SJSA1 (cell line): Measurements from ENCODE around the gene KCNJ6. TPM values are rescaled to one million over a fixed set of nuclear protein-coding genes. Genes with fewer than 3 reads are reported as not detected.

Experiments
- DNase-seq, 2 experiments: peaks; one replicate each; pipeline ENCODE4 v3.0.0-alpha.2; 2015 to 2020; ENCODE audit warnings: low spot score in 2 of 2, low read depth in 1 of 2
- H3K27ac ChIP-seq: fragments of 250-450 bp; sonication (Bioruptor Pico); 2 replicates; pipeline ENCODE4 v1.5.1; 2020; ENCODE audit warnings: mild to moderate bottlenecking, moderate library complexity
- H3K27me3 ChIP-seq: fragments of 250-450 bp; sonication (Bioruptor Pico); replicated peaks from 2 replicates; pipeline ENCODE4 v1.5.1; 2020; ENCODE audit warnings: mild to moderate bottlenecking, moderate library complexity
- H3K36me3 ChIP-seq: fragments of 250-450 bp; sonication (Bioruptor Pico); 2 replicates; pipeline ENCODE4 v1.5.1; 2020; ENCODE audit warnings: mild to moderate bottlenecking
- H3K4me1 ChIP-seq: fragments of 250-450 bp; sonication (Bioruptor Pico); replicated peaks from 2 replicates; pipeline ENCODE4 v1.6.1; 2021; ENCODE audit warnings: mild to moderate bottlenecking
- H3K4me3 ChIP-seq: fragments of 250-450 bp; sonication (Bioruptor Pico); 2 replicates; pipeline ENCODE4 v1.5.1; 2020; ENCODE audit warnings: mild to moderate bottlenecking
- H3K9me3 ChIP-seq: fragments of 250-450 bp; sonication (Bioruptor Pico); replicated peaks from 2 replicates; pipeline ENCODE4 v1.5.1; 2020; ENCODE audit warnings: mild to moderate bottlenecking
- total RNA-seq: library from RNA; depleted of rRNA; stranded (reverse); fragments of >200 nt; shearing (Covaris generic); gene quantifications from 2 replicates; pipeline ENCODE4 v1.2.3, GENCODE V29; 2014

KCNJ6 gene
- total RNA-seq, 1 experiment from 2014 or later: 0.24 TPM

- Histone ChIP-seq H3K9me3 (peaks cover 13% of the 10 kb centered on the region), H3K27ac (peak overlapping the region; percentile 92), H3K27me3 (no peaks in the 10 kb centered on the region), H3K4me1 (peaks cover 23% of the 10 kb centered on the region), H3K36me3 (peaks cover 6% of the 10 kb centered on the region; the same call in 1 of the 2 replicates), H3K4me3 (no peak overlapping the region)
- peak; percentile 71 to 86 for DNase-seq
Measured at GRCh38 chr21:37787456-37787855, 128.8 kb downstream of the KCNJ6 start.

- DNase-seq: no peak
- Histone ChIP-seq H3K27me3 (no peaks in the 10 kb centered on the region), H3K27ac (no peak overlapping the region), H3K4me1 (peaks cover 23% of the 10 kb centered on the region), H3K9me3 (peaks cover 13% of the 10 kb centered on the region), H3K4me3 (no peak overlapping the region), H3K36me3 (peaks cover 6% of the 10 kb centered on the region; the same call in 1 of the 2 replicates)
Measured at GRCh38 chr21:37784591-37785318, 131.5 kb downstream of the KCNJ6 start.

- H3K4me3 ChIP-seq: no peak overlapping the region
- H3K27me3 ChIP-seq: no peaks in the 10 kb centered on the region
- H3K36me3 ChIP-seq: no peaks in the 10 kb centered on the region
- no peak overlapping the region for H3K27ac ChIP-seq
- H3K9me3 ChIP-seq: no peaks in the 10 kb centered on the region; the same call in 1 of the 2 replicates
- DNase-seq: no peak
- H3K4me1 ChIP-seq: peaks cover 15% of the 10 kb centered on the region
Measured at GRCh38 chr21:37783016-37783415, 133.2 kb downstream of the KCNJ6 start.

DNA sequence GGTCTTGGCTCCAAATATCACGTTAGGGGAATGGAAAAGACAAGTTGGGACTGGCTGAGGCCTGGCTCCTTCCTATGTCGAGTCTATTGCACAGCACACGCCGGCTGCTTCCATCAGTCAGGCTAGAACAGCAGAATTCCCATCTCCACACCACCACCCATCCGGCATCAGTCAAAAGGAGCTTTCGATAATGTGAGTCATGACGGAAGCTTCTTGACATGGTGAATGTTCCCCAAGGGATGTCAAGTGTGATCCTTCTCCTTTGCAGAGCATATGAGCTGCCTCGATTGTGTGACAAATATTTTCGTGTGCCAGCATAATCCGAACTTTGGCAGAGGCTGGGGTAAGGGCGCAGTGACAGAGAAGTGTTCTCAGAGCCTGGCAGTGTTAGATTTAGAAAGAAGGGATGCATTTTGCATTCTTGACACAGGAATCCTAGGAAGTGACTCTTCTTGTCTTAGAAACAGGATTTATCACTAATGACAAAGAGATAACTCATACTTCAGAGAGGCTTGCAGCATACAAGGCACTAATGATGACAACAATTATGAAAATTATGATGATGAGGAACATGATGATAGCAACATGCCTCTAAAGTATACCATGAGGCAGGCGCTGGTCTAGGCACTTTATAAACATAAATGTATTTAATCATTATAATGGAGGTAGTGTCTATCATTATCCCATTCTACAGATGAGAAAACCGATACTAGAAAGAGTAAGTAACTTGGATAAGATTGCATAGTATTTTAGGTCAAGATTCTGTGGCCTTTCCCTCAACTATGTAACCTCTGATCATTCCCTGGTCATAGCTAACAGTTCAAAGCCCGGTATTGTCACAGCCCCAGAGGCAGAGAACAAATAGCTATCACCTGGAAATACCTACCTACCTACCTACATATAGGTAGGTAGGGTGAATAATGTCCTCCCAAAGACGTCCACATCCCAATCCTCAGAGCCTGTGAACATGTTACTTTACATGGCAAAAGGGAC lies 135.0 kb downstream of the KCNJ6 start:
- Histone ChIP-seq H3K36me3 (no peaks in the 10 kb centered on the region), H3K4me3 (no peak overlapping the region), H3K27ac (no peak overlapping the region), H3K9me3 (no peaks in the 10 kb centered on the region; the same call in 1 of the 2 replicates), H3K27me3 (no peaks in the 10 kb centered on the region), H3K4me1 (no peaks in the 10 kb centered on the region)
- no peak for DNase-seq

GRCh38 chr21:37771181-37771580 lies 145.1 kb downstream of the KCNJ6 start:
- H3K9me3 ChIP-seq: no peaks in the 10 kb centered on the region
- peaks cover 4% of the 10 kb centered on the region for H3K4me1 ChIP-seq
- no peak overlapping the region for H3K27ac ChIP-seq
- no peak for DNase-seq
- no peak overlapping the region for H3K4me3 ChIP-seq
- H3K36me3 ChIP-seq: no peaks in the 10 kb centered on the region
- no peaks in the 10 kb centered on the region for H3K27me3 ChIP-seq

DNA sequence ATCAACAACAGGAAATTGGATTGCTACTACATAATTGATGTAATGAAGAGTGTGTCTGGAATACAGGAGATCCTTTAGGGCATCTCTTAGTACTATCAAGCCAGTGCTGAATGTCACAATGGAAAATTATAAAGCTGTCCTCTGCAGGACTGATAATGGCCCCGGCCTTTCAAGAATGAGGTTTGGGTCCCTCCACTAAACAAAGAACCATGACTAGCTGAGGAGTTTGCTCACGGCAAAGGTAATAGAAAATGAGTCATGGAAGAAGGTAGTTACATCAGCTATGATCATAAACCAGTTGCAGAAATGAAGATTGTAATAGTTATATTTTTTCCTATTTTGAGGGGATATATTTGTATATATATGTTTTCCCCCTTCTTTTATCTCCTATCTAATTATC lies 145.8 kb downstream of the KCNJ6 start:
- Histone ChIP-seq H3K4me1 (peaks cover 4% of the 10 kb centered on the region), H3K27ac (no peak overlapping the region), H3K4me3 (no peak overlapping the region), H3K9me3 (no peaks in the 10 kb centered on the region), H3K36me3 (no peaks in the 10 kb centered on the region), H3K27me3 (no peaks in the 10 kb centered on the region)
- no peak for DNase-seq

- H3K36me3 ChIP-seq: no peaks in the 10 kb centered on the region
- H3K4me1 ChIP-seq: peaks cover 4% of the 10 kb centered on the region
- H3K9me3 ChIP-seq: no peaks in the 10 kb centered on the region
- no peak overlapping the region for H3K27ac ChIP-seq
- H3K4me3 ChIP-seq: no peak overlapping the region
- H3K27me3 ChIP-seq: no peaks in the 10 kb centered on the region
- no peak for DNase-seq
Measured at GRCh38 chr21:37769656-37770055, 146.6 kb downstream of the KCNJ6 start.

DNA sequence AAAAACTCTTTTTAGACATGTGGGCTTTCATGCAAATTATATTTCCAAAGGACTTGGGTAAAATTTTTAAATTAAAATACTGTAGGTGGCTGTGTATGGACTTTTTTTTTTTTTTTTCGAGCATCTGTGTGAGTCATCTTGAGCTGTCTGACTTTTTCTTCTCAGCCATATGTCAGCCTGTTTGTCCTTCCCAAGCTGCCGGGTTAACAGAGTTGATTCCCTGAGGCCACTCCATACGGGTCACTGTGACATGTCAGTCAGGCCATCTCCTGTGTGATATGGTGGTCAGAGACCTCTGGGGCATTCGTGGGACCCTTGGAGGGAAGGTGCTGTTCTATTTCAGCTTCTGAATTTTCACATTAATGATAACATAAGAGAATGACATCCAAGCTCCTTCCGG lies 148.3 kb downstream of the KCNJ6 start:
- Histone ChIP-seq H3K4me3 (no peak overlapping the region), H3K4me1 (peaks cover 4% of the 10 kb centered on the region), H3K9me3 (no peaks in the 10 kb centered on the region), H3K36me3 (no peaks in the 10 kb centered on the region), H3K27ac (no peak overlapping the region), H3K27me3 (no peaks in the 10 kb centered on the region)
- peak in 1 of 2 experiments; percentile 19 for DNase-seq

DNA sequence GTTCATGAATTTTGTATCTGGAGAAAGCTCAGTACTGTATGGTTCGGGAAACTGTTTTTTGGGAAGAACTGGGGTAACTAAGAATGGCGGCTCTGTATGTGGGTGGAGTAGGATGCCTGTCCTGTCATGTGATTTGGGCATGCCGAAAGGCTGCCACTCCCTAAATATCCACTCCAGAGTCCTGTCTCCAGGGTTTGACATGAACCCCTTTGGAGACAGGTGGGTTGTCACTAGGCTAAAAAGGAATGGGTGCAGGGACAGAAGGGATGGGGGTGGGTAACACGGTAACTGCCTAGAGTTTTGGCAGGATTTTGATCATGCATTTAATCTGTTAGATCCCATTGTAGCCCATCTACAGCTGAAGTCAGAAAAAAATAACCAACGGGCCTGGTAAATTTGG lies 150.1 kb downstream of the KCNJ6 start:
- Histone ChIP-seq H3K9me3 (no peaks in the 10 kb centered on the region), H3K4me3 (no peak overlapping the region), H3K4me1 (peaks cover 4% of the 10 kb centered on the region), H3K27ac (no peak overlapping the region), H3K36me3 (no peaks in the 10 kb centered on the region), H3K27me3 (no peaks in the 10 kb centered on the region)
- no peak for DNase-seq

DNA sequence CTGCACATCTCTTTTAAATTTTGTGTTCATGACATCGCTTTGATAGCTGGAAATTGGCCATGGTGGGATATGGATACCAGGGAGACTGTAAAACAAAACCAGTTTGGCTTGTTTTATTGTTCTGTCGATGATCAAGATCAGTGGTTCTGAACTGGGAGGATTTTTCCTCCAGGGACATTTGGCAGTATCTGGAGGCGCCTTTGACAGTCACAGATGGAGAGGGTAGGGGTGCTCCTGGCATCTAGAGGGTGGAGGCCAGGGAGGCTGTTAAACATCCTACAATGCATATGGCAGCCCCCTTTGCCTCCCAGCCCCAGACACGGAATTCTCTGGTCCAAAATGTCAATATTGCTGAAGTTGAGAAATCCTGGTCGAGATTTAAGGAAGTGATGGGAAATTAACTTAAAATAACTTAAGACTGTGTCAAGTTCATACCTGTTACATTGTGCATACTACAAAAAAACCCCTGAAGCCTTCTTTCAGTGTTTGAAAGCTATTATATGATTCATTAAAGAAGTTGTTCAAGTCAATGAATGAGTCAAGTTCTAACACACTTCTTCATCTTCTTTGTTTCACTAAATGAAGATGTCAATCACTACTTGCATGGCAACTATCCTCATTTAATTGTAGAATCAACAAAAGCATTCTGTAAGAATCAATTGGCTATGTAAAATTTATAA lies 150.9 kb downstream of the KCNJ6 start:
- no peaks in the 10 kb centered on the region for H3K9me3 ChIP-seq
- H3K27ac ChIP-seq: no peak overlapping the region
- DNase-seq: no peak
- H3K36me3 ChIP-seq: no peaks in the 10 kb centered on the region
- peaks cover 4% of the 10 kb centered on the region for H3K4me1 ChIP-seq
- no peak overlapping the region for H3K4me3 ChIP-seq
- no peaks in the 10 kb centered on the region for H3K27me3 ChIP-seq

GRCh38 chr21:37764691-37765090 lies 151.6 kb downstream of the KCNJ6 start:
- H3K27ac ChIP-seq: no peak overlapping the region
- H3K9me3 ChIP-seq: no peaks in the 10 kb centered on the region
- H3K4me1 ChIP-seq: peaks cover 4% of the 10 kb centered on the region
- no peaks in the 10 kb centered on the region for H3K27me3 ChIP-seq
- no peak for DNase-seq
- no peaks in the 10 kb centered on the region for H3K36me3 ChIP-seq
- H3K4me3 ChIP-seq: no peak overlapping the region

- Histone ChIP-seq H3K4me1 (peaks cover 8% of the 10 kb centered on the region), H3K36me3 (no peaks in the 10 kb centered on the region), H3K27ac (no peak overlapping the region), H3K27me3 (no peaks in the 10 kb centered on the region), H3K9me3 (no peaks in the 10 kb centered on the region), H3K4me3 (no peak overlapping the region)
- DNase-seq: no peak
Measured at GRCh38 chr21:37763298-37763697, 153.0 kb downstream of the KCNJ6 start.

- Histone ChIP-seq H3K4me3 (no peak overlapping the region), H3K4me1 (peaks cover 4% of the 10 kb centered on the region; the same call in 1 of the 2 replicates), H3K36me3 (no peaks in the 10 kb centered on the region), H3K27ac (no peak overlapping the region), H3K27me3 (no peaks in the 10 kb centered on the region), H3K9me3 (no peaks in the 10 kb centered on the region)
- no peak for DNase-seq
Measured at GRCh38 chr21:37762606-37763005, 153.7 kb downstream of the KCNJ6 start.
